CD4-positive, alpha-beta T cell (primary cell): ENCODE data around the gene ORAI2. TPM values are rescaled to one million over a fixed set of nuclear protein-coding genes. Genes with fewer than 3 reads are reported as not detected.
"Not testable (repeated sequence)": the region's sequence is repeated elsewhere in the genome, so short reads cannot be mapped to it uniquely, and the experiment has no call there.

Source experiments
- ATAC-seq: fragments of 200-7000 bp; cut with Tn5 transposase; one replicate; pipeline ENCODE4 v1.10.0; 2022; ENCODE audit warnings: mild to moderate bottlenecking; ENCODE audit not compliant: poor library complexity
- CTCF ChIA-PET: fragments of 350-600 bp; sonication (Branson Sonifier 250); formaldehyde crosslinking; loops from one replicate; lab custom pipeline; 2021; ENCODE audit warnings: antibody characterized with exemption, inconsistent platforms; lab: Charles Lee
- POLR2A ChIA-PET: fragments of 350-600 bp; sonication (Branson Sonifier 250); formaldehyde crosslinking; loops from one replicate; lab custom pipeline; 2021; ENCODE audit warnings: antibody characterized with exemption, inconsistent platforms; lab: Charles Lee
- DNase-seq, 14 experiments: peaks; one replicate each; pipeline ENCODE4 v3.0.0-alpha.2; 2013 to 2020; ENCODE audit warnings: mixed read lengths in 2 of 14
- H3K27ac ChIP-seq, 2 donors: one replicate each; pipeline versions ENCODE4 v1.5.1 to v1.7.0; 2013; ENCODE audit warnings: low read length in 2 of 2, low read depth in 1 of 2, mild to moderate bottlenecking in 1 of 2
- H3K27me3 ChIP-seq, 2 experiments: 1 replicate in 1 of 2; 2 replicates in 1 of 2; pipeline versions ENCODE4 v1.6.1 to v1.7.0; 2013; ENCODE audit warnings: low read length in 2 of 2, control low read depth in 1 of 2, mild to moderate bottlenecking in 1 of 2, moderate library complexity in 1 of 2; ENCODE audit not compliant: insufficient read depth in 2 of 2, control insufficient read depth in 1 of 2
- H3K36me3 ChIP-seq: one replicate; pipeline ENCODE4 v1.6.1; 2013; ENCODE audit warnings: low read length, control low read depth; ENCODE audit not compliant: insufficient read depth
- H3K4me1 ChIP-seq: one replicate; pipeline ENCODE4 v1.6.1; 2013; ENCODE audit warnings: low read length, control low read depth; ENCODE audit not compliant: insufficient read depth
- H3K4me3 ChIP-seq: one replicate; pipeline ENCODE4 v1.5.1; 2013; ENCODE audit warnings: mild to moderate bottlenecking, low read length, moderate library complexity
- H3K9me3 ChIP-seq, 2 experiments: 1 replicate in 1 of 2; 2 replicates in 1 of 2; pipeline versions ENCODE4 v1.6.1 to v1.7.0; 2013; ENCODE audit warnings: low read length in 2 of 2, mild to moderate bottlenecking in 2 of 2, control low read depth in 1 of 2, moderate library complexity in 1 of 2; ENCODE audit not compliant: control insufficient read depth in 1 of 2, insufficient read depth in 1 of 2
- H3K27ac Mint-ChIP-seq: one replicate; pipeline ENCODE4 v1.8.0; 2020; ENCODE audit warnings: mixed read lengths
- H3K27me3 Mint-ChIP-seq: one replicate; pipeline ENCODE4 v1.8.0; 2021; ENCODE audit warnings: mixed read lengths
- H3K36me3 Mint-ChIP-seq: one replicate; pipeline ENCODE4 v1.8.0; 2021; ENCODE audit warnings: low read depth, mixed read lengths
- H3K4me1 Mint-ChIP-seq: one replicate; pipeline ENCODE4 v1.8.0; 2021; ENCODE audit warnings: low read depth, mixed read lengths
- H3K4me3 Mint-ChIP-seq: one replicate; pipeline ENCODE4 v1.8.0; 2020; ENCODE audit warnings: mild to moderate bottlenecking, mixed read lengths
- H3K9me3 Mint-ChIP-seq: one replicate; pipeline ENCODE4 v1.8.0; 2020; ENCODE audit warnings: mixed read lengths
- intact Hi-C, 2 experiments: fragments of 100-400 bp; cut with DNase I in 1 of 2; cut with micrococcal nuclease in 1 of 2; formaldehyde crosslinking; loops; one replicate each; pipeline versions ENCODE4 v1.15.1 to v1.9.0; 2023 to 2025; cut with DNase I, micrococcal nuclease
- microRNA-seq: library from miRNA; unstranded; fragments of <30 nt; microRNA quantifications from one replicate; pipeline ENCODE4 v1.2.0, GENCODE V29; 2021; ENCODE audit warnings: borderline microRNAs expressed, borderline replicate concordance
- total RNA-seq, 174 experiments: library from RNA in 2 of 174; stranded (reverse) in 2 of 174; gene quantifications; one replicate each; pipeline ENCODE4 v1.2.3 and lab custom pipeline; 2021 to 2026

The ORAI2 gene
- total RNA-seq, 2 experiments from 2014 or later, result 12.3 to 16.5 TPM

- intact Hi-C loops, result not testable (repeated sequence)
These were observed 69.8 kb downstream of the ORAI2 start for GRCh38 chr7:102503141-102503540.

GRCh38 chr7:102505298-102506185, 72.2 kb downstream of the ORAI2 start:
- H3K27me3 Mint-ChIP-seq, H3K4me1 Mint-ChIP-seq, H3K27ac Mint-ChIP-seq, H3K27ac ChIP-seq, H3K36me3 ChIP-seq, ATAC-seq, H3K36me3 Mint-ChIP-seq, H3K4me3 Mint-ChIP-seq, H3K27me3 ChIP-seq, DNase-seq, H3K9me3 ChIP-seq, H3K4me1 ChIP-seq, POLR2A ChIA-PET, intact Hi-C loops, H3K9me3 Mint-ChIP-seq, H3K4me3 ChIP-seq, CTCF ChIA-PET: not testable (repeated sequence)

More at GRCh38 chr7:102503141-102503540, 69.8 kb downstream of the ORAI2 start:
- H3K27me3 Mint-ChIP-seq, H3K36me3 Mint-ChIP-seq, H3K4me1 ChIP-seq, H3K27me3 ChIP-seq, H3K4me3 Mint-ChIP-seq, H3K9me3 ChIP-seq, CTCF ChIA-PET, H3K4me3 ChIP-seq, ATAC-seq, POLR2A ChIA-PET, H3K27ac ChIP-seq, H3K36me3 ChIP-seq, DNase-seq, H3K27ac Mint-ChIP-seq, H3K9me3 Mint-ChIP-seq, H3K4me1 Mint-ChIP-seq: not testable (repeated sequence)

Small RNA genes lying within 50 kb of the gene (microRNA-seq; reads per million reads assigned to microRNA genes)
- gene MIR4467, result not detected
- gene MIR5090, result 5.7 reads per million, percentile 29 among the genes with 10 or more reads in this experiment
- not detected for gene MIR548O

Other genes with a start within 250 kb of the ORAI2 start
- under 1 TPM; 0.77 to 0.95 TPM for gene SH2B2, start 146.7 kb upstream of the ORAI2 start, total RNA-seq
- not detected for gene SPDYE6, start 77.1 kb upstream of the ORAI2 start, total RNA-seq
- 10 to 100 TPM; 47.4 to 48.0 TPM for gene PRKRIP1, start 37.2 kb upstream of the ORAI2 start, total RNA-seq
- 1 to 10 TPM; 2.9 to 3.5 TPM for gene ALKBH4, start 31.3 kb downstream of the ORAI2 start, total RNA-seq
- gene LRWD1, start 31.4 kb downstream of the ORAI2 start, total RNA-seq, result 10 to 100 TPM; 12.9 to 13.9 TPM
- gene POLR2J, start 45.3 kb downstream of the ORAI2 start, total RNA-seq, result 10 to 100 TPM; 35.8 to 39.7 TPM
- 10 to 100 TPM; 31.9 to 40.7 TPM for gene RASA4B, start 84.2 kb downstream of the ORAI2 start, total RNA-seq
- gene UPK3BL2, start 110.1 kb downstream of the ORAI2 start, total RNA-seq, result 100 to 1,000 TPM; 115 to 122 TPM
- under 1 TPM; 0.33 to 0.36 TPM for gene SPDYE2, start 117.7 kb downstream of the ORAI2 start, total RNA-seq
- 10 to 100 TPM; 82.5 to 90.6 TPM for gene POLR2J3, start 139.0 kb downstream of the ORAI2 start, total RNA-seq
- 10 to 100 TPM; 37.8 to 42.1 TPM for gene RASA4, start 183.2 kb downstream of the ORAI2 start, total RNA-seq
- 10 to 100 TPM; 27.2 to 28.4 TPM for gene UPK3BL1, start 209.2 kb downstream of the ORAI2 start, total RNA-seq
- gene SPDYE2B, start 216.7 kb downstream of the ORAI2 start, total RNA-seq, result not detected
- gene POLR2J2, start 238.1 kb downstream of the ORAI2 start, total RNA-seq, result 10 to 100 TPM; 76.6 to 81.3 TPM